HepG2 (cell line): ENCODE measurements around the gene TUBB. TPM values are rescaled to one million over a fixed set of nuclear protein-coding genes. Genes with fewer than 3 reads are reported as not detected.
A peak's percentile ranks its signal among the peaks of the same experiment; 100 is the strongest.

Experiments
- ARNTL ChIP-seq: sonication (generic); formaldehyde crosslinking; IDR thresholded peaks from 2 replicates; pipeline ENCODE4 v1.4.0; 2020; ENCODE audit warnings: mild to moderate bottlenecking, missing genetic modification reagents
- EED ChIP-seq: sonication (generic); formaldehyde crosslinking; IDR thresholded peaks from 2 replicates; pipeline ENCODE4 v1.5.0; 2020; ENCODE audit warnings: mild to moderate bottlenecking, missing genetic modification reagents
- ETV5 ChIP-seq: IDR thresholded peaks from 2 replicates; pipeline ENCODE4 v1.6.1; 2018; ENCODE audit warnings: missing biosample characterization, missing genetic modification reagents, inconsistent platforms, borderline replicate concordance
- FOXC1 ChIP-seq: sonication (generic); formaldehyde crosslinking; IDR thresholded peaks from 2 replicates; pipeline ENCODE4 v1.8.0; 2022; ENCODE audit warnings: mild to moderate bottlenecking, missing genetic modification reagents, borderline replicate concordance
- FOXP1 ChIP-seq, 2 experiments: fragments of 450-650 bp in 1 of 2; IDR thresholded peaks; 2 replicates each; pipeline ENCODE4 v1.6.1; 2017 to 2018; ENCODE audit warnings: antibody characterized with exemption in 1 of 2
- HOMEZ ChIP-seq: IDR thresholded peaks from 2 replicates; pipeline ENCODE4 v1.6.1; 2016; ENCODE audit warnings: low read depth
- KDM5B ChIP-seq: sonication (generic); formaldehyde crosslinking; IDR thresholded peaks from 2 replicates; pipeline ENCODE4 v1.4.0; 2020; ENCODE audit warnings: missing genetic modification reagents, mild to moderate bottlenecking, borderline replicate concordance
- KLF12 ChIP-seq: sonication (generic); formaldehyde crosslinking; IDR thresholded peaks from 2 replicates; pipeline ENCODE4 v1.4.0; 2020; ENCODE audit warnings: missing genetic modification reagents, borderline replicate concordance
- LCORL ChIP-seq, 2 experiments: fragments of 450-650 bp in 1 of 2; sonication (generic) in 1 of 2; formaldehyde crosslinking in 1 of 2; IDR thresholded peaks; 2 replicates each; pipeline versions ENCODE4 v1.5.0 to v1.6.1; 2017 to 2020; ENCODE audit warnings: antibody characterized with exemption in 1 of 2, missing genetic modification reagents in 1 of 2
- NCOR1 ChIP-seq: fragments of 200-600 bp; sonication (generic); IDR thresholded peaks from 2 replicates; pipeline ENCODE4 v1.7.0; 2017; ENCODE audit warnings: antibody characterized with exemption, low read length, borderline replicate concordance
- RARA ChIP-seq: IDR thresholded peaks from 2 replicates; pipeline ENCODE4 v1.6.1; 2016; ENCODE audit warnings: missing genetic modification reagents, missing compliant biosample characterization
- SMYD3 ChIP-seq: sonication (generic); formaldehyde crosslinking; IDR thresholded peaks from 2 replicates; pipeline ENCODE4 v1.8.1; 2023; ENCODE audit warnings: mild to moderate bottlenecking, missing genetic modification reagents
- TMF1 ChIP-seq: sonication (generic); formaldehyde crosslinking; IDR thresholded peaks from 2 replicates; pipeline ENCODE4 v1.8.1; 2022; ENCODE audit warnings: low read depth, missing genetic modification reagents
- ZBED4 ChIP-seq: sonication (generic); formaldehyde crosslinking; IDR thresholded peaks from 2 replicates; pipeline ENCODE4 v1.4.0; 2020; ENCODE audit warnings: missing genetic modification reagents, borderline replicate concordance
- ZBTB38 ChIP-seq: sonication (generic); formaldehyde crosslinking; IDR thresholded peaks from 2 replicates; pipeline ENCODE4 v1.5.1; 2020; ENCODE audit warnings: mild to moderate bottlenecking, missing genetic modification reagents
- ZFP36L1 ChIP-seq: sonication (generic); formaldehyde crosslinking; IDR thresholded peaks from 2 replicates; pipeline ENCODE4 v1.8.0; 2022; ENCODE audit warnings: mild to moderate bottlenecking, missing genetic modification reagents, moderate library complexity
- ZNF230 ChIP-seq: sonication (generic); formaldehyde crosslinking; IDR thresholded peaks from 2 replicates; pipeline ENCODE4 v1.4.0; 2020; ENCODE audit warnings: mild to moderate bottlenecking, missing genetic modification reagents
- ZNF282 ChIP-seq: fragments of 450-650 bp; IDR thresholded peaks from 2 replicates; pipeline ENCODE4 v1.6.1; 2018; ENCODE audit not compliant: partially characterized antibody
- ZNF616 ChIP-seq: sonication (generic); formaldehyde crosslinking; IDR thresholded peaks from 2 replicates; pipeline ENCODE4 v1.5.0; 2020; ENCODE audit warnings: low read depth, mild to moderate bottlenecking, missing genetic modification reagents
- ZNF619 ChIP-seq: sonication (generic); formaldehyde crosslinking; IDR thresholded peaks from 2 replicates; pipeline ENCODE4 v1.4.0; 2020; ENCODE audit warnings: mild to moderate bottlenecking, missing genetic modification reagents
- ZNF746 ChIP-seq: sonication (generic); formaldehyde crosslinking; IDR thresholded peaks from 2 replicates; pipeline ENCODE4 v1.8.0; 2022; ENCODE audit warnings: mild to moderate bottlenecking, missing genetic modification reagents
- ZNF749 ChIP-seq: sonication (generic); formaldehyde crosslinking; IDR thresholded peaks from 2 replicates; pipeline ENCODE4 v1.8.0; 2022; ENCODE audit warnings: mild to moderate bottlenecking, missing genetic modification reagents, moderate library complexity, borderline replicate concordance
- polyA plus RNA-seq, 8 experiments: library from polyadenylated mRNA; depleted of rRNA in 3 of 8; stranded (reverse) in 7 of 8; unstranded in 1 of 8; fragments of >200 nt; fragmentation: Illumina TruSeq in 4 of 8; extraction: Trizol in 4 of 8; gene quantifications; 2 replicates each; pipeline versions ENCODE4 v1.2.1 to v1.2.3, GENCODE V29; 2011 to 2016; ENCODE audit warnings: low read depth in 4 of 8, missing spikeins in 1 of 8, mixed read lengths in 1 of 8; ENCODE audit not compliant: insufficient read depth in 1 of 8
- total RNA-seq, 5 experiments: library from RNA; depleted of rRNA; stranded (reverse); fragments of >200 nt; fragmentation: Illumina TruSeq; extraction: Trizol; gene quantifications; 2 replicates each; pipeline ENCODE4 v1.2.3, GENCODE V29; 2016; ENCODE audit warnings: low read depth in 1 of 5

The TUBB gene
- total and polyA plus RNA-seq, 2 of the 13 experiments (the other 11 are each of a cell fraction or from before 2014, with no cell fraction given), result 911 to 1,163 TPM

- TF ChIP-seq ZNF749 (no peak), ZNF619 (peak; percentile 98), RARA (CRISPR knock-in tag) (peak; percentile 4; the same call in 1 of the 2 replicates), HOMEZ (CRISPR knock-in tag) (peak; percentile 50; the same call in 1 of the 2 replicates), ETV5 (CRISPR knock-in tag) (peak; percentile 85; the same call in 1 of the 2 replicates), SMYD3 (CRISPR knock-in tag) (peak; percentile 82; the same call in 1 of the 2 replicates), ZBTB38 (CRISPR knock-in tag) (no peak; the same call in 1 of the 2 replicates), FOXC1 (CRISPR knock-in tag) (peak; percentile 35; the same call in 1 of the 2 replicates), LCORL (IDR thresholded peaks at IDR 0.05) (no peak), LCORL (CRISPR knock-in tag; IDR thresholded peaks at IDR 0.05) (peak; percentile 74; the same call in 1 of the 2 replicates), ZBED4 (CRISPR knock-in tag) (peak; percentile 77), FOXP1 (IDR thresholded peaks at IDR 0.05) (no peak), FOXP1 (CRISPR knock-in tag; IDR thresholded peaks at IDR 0.05) (peak; percentile 31), ZFP36L1 (CRISPR knock-in tag) (0 out of 2 replicates have a peak, but pooled peaks have one; percentile 23), ZNF282 (no peak), ZNF746 (no peak), KDM5B (peak; percentile 74; the same call in 1 of the 2 replicates), ZNF230 (CRISPR knock-in tag) (no peak; the same call in 1 of the 2 replicates), ZNF616 (0 out of 2 replicates have a peak, but pooled peaks have one; percentile 77), ARNTL (CRISPR knock-in tag) (no peak), KLF12 (CRISPR knock-in tag) (peak; percentile 59; the same call in 1 of the 2 replicates), NCOR1 (peak; percentile 52; the same call in 1 of the 2 replicates), EED (CRISPR knock-in tag) (no peak; the same call in 1 of the 2 replicates), TMF1 (peak; percentile 54; the same call in 1 of the 2 replicates)
These were observed 47.5 kb upstream of the TUBB start, which contains the start of gene DHX16 (continued) for GRCh38 chr6:30672445-30673253.
